ENCODE measurements around the gene POLG2.
"Not testable (repeated sequence)": the region's sequence is repeated elsewhere in the genome, so short reads cannot be mapped to it uniquely, and the experiment has no call there.

POLG2 gene

GRCh38 chr17:64484380-64484779, 12.5 kb downstream of the POLG2 start:
- DNase-seq (ENCODE audit: low read depth in 2 of 2): no peak

DNA sequence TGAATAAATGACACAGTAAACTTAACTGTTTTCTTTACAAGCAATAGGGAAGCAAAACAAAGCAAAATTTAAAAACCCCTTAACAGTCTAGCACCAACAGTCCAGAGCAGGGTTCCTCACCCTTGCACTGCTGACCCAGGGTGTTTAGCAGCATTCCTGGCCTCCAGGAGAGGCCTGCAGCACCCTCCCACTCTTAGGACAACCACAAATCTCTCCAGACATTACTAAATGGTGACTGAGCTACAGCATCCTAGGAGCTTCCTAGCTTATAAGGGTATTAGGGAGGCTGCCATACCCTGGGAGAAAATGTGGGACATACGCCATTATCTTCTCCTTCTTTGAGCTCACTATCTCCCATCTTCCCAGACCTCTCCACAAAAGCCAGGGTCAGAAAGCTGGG, 15.9 kb downstream of the POLG2 start:
- DNase-seq (ENCODE audit: low read depth in 2 of 2): no peak

GRCh38 chr17:64477849-64478248, 19.0 kb downstream of the POLG2 start:
- no peak for DNase-seq (ENCODE audit: low read depth in 2 of 2)

GRCh38 chr17:64472564-64472963, 24.3 kb downstream of the POLG2 start:
- DNase-seq (ENCODE audit: low read depth in 2 of 2): no peak

GRCh38 chr17:64471440-64471839, 25.4 kb downstream of the POLG2 start:
- DNase-seq (ENCODE audit: low read depth in 2 of 2): no peak

- DNase-seq (ENCODE audit: low read depth in 2 of 2): no peak
Observed at GRCh38 chr17:64470625-64471024, 26.2 kb downstream of the POLG2 start.

DNA sequence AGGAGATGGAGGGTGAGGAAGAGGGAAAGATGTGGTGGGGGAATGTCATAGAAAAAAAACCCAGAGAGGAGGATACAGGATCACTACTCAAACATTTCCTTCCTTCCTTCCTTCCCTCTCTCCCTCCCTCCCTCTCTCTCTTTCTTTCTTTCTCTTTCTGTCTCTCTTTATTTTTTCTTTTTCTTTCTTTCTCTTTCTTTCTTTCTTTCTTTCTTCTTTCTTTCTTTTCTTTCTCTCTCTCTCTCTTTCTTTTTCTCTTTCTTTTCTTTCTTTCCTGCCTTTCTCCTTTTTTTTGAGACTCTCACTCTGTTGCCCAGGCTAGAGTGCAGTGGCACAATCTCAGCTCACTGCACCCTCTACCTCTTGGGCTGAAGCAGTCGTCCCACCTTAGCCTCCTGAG, 30.0 kb downstream of the POLG2 start:
- DNase-seq (ENCODE audit: low read depth in 2 of 2): not testable (repeated sequence)

GRCh38 chr17:64466019-64466735, 30.7 kb downstream of the POLG2 start:
- DNase-seq (ENCODE audit: low read depth in 2 of 2): no peak

DNA sequence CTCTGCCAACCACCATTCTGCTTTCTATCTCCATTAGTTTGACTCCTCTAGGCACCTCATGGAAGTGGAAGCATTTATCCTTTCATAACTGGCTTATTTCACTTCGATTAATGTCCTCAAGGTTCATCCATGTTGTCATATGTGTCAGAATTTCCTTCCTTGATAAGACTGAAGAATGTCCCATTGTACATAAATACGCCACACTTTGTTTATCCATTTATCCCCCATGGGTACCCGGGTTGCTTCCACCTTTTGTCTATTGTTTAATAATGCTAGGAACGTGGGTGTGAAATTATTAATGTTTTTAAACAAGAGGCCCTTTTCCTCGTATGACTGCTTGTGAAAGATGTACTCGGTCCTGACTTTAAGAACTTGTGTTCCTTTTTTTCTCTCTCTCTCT, 35.1 kb downstream of the POLG2 start:
- no peak for DNase-seq (ENCODE audit: low read depth in 2 of 2)

GRCh38 chr17:64460955-64461354, 35.9 kb downstream of the POLG2 start:
- DNase-seq (ENCODE audit: low read depth in 2 of 2): no peak

- DNase-seq (ENCODE audit: low read depth in 2 of 2): not testable (repeated sequence)
Observed at GRCh38 chr17:64459818-64460217, 37.0 kb downstream of the POLG2 start.

DNA sequence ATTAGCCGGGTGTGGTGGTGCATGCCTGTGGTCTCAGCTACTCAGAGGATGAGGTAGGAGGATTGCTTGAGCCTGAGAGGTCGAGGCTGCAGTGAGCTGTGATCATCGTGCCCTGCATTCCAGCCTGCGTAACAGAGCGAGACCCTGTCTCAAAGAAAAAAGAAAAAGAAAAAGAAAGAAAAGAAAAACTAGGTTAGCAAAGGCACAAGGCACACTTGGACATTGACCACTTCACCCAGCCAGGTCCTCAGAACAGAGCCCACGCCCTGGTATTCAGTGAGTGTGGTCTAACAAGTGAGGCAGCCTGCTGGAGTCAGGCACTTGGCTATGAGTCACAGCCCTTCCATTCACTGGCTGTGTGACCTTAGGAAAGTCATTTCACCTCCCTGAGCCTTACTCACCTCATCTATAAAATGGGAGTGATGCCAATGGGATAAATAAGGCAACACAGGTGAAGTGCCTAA, 37.5 kb downstream of the POLG2 start:
- DNase-seq (ENCODE audit: low read depth in 2 of 2): no peak

DNA sequence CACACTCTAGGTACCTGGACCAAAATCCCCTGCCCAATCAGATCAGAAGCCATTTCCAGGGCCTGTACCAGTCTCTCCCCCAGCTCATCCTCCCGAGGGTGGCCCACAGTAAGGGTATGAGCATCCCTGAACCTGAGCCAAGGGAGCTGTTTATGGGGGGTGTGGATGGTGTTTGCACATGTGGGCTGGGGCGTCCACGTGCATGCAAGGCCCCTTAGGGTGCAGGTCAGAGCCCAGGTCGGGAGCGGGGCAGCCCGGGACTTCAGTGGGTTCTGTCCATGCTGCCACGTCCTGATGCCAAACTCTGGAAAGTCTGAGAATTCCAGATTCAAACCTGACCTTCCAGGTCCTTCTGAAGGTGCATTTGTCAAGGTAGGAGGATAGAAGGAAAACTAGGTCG, 38.1 kb downstream of the POLG2 start:
- no peak for DNase-seq (ENCODE audit: low read depth in 2 of 2)

GRCh38 chr17:64457156-64457555, 39.7 kb downstream of the POLG2 start:
- DNase-seq (ENCODE audit: low read depth in 2 of 2): no peak

DNA sequence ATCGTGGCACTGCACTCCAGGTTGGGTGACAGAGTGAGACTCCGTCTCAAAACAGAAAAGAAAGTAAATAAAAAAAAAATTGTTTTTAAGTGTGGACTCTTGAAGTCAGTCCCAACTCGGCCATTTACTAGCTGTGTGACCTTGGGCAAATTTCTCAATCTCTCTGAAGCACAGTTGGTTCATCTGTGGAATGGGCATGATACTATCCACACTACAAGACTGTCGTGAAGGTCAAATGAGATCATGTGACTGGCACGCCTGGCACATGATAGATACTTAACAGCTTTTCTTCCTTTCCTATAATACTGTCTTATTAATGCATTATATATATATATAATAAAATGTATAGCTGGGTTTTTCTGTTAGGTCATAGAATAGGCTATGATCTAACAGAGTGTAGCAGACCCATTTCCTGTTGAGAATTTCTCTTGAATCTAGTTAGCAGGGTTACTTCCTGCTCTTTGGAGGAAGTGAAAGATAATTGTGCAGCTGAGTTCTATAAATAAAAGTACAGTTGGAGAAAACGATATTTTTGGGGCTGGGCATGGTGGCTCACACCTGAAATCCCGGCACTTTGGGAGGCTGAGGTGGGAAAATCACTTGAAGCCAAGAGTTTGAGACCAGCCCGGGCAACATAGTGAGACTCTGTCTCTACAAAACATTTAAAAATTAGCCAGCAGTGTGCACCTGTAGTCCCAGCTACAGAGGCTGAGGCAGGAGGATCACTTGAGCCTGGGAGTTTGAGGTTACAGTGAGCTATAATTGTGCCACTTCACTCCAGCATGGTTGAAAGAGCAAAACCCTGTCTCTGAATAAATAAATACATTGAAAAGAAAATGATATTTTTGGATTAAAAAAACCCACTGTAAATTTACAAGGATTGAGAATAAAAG, 40.6 kb downstream of the POLG2 start:
- DNase-seq (ENCODE audit: low read depth in 2 of 2): no peak

DNA sequence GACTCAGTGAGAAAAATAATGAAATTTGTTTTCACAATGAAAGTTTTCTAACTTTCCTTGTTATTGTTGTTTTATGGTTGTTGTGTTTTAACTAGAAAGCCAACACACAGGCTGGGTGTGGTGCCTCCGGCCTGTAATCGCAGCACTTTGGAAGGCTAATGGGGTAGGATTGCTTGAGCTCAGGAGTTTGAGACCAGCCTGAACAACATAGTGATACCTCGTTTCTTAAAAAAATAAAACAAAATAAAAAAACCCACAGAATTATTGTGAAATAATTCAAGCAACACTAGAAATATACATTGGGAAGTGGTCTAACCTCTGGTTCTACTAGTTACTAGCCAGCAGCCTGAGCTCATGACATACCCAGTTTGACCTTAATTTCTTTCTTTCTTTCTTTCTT, 47.3 kb downstream of the POLG2 start:
- DNase-seq (ENCODE audit: low read depth in 2 of 2): no peak

- no peak for DNase-seq (ENCODE audit: low read depth in 2 of 2)
Observed at GRCh38 chr17:64448665-64449512, 48.0 kb downstream of the POLG2 start, which contains the start of gene MILR1. Gene MILR1 (plus strand): TSS chr17:64449115. CDS start chr17:64449169, 54 bp downstream.

- DNase-seq (ENCODE audit: low read depth in 2 of 2): no peak
Observed at GRCh38 chr17:64447526-64447925, 49.3 kb downstream of the POLG2 start.

DNA sequence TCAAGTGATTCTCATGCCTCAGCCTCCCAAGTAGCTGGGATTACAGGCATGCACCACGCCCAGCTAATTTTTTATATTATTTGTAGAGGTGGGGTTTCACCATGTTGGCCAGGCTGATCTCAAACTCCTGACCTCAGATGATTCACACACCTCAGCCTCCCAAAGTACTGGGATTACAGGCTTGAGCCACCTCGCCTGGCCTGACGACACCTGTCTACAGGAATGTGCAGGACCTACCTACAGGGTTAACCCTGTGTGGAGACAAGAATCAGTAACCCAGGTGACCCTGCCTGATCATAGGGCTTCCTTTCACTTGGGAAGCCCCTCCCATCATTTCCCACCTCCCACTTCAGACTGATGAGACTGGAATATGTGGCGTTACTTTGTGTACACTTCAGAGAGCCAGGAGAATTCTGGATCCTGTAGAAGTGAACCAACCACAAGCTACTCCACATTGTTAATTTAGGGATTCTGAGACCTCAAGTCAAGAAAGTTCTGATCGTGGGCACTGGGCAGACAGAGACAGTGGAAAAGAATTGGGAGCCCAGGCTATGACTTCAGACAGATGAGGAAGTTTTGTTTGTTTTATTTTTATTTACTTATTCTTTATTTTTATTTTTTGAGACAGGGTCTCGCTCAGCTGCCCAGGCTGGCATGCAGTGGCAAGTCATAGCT, 53.6 kb downstream of the POLG2 start:
- no peak for DNase-seq (ENCODE audit: low read depth in 2 of 2)

DNA sequence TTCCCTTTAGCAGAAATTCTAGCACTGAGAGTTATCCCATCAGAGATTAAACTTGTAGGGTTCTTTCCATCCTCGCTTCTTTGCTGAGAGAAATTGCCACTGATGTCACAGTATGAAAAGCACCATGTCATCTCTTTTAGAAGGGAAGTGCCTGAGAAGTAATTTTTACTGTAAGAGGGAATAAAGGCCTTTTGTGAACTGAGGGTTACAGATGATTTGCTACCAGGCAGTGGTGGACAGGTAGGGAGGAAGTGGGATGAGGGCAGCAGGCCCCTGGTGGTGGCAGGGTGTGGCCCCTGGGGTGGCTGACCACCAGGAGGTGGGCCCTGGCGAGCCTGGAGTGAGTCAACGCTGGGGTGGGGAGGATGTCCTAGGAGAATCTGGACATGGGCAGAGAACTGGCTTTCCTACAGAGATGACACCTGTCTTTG, 54.3 kb downstream of the POLG2 start:
- DNase-seq (ENCODE audit: low read depth in 2 of 2): no peak
